Fibroblast of lung (primary cell): ENCODE data around the gene SMARCA2.

Experiments used
- CTCF ChIP-seq, 2 donors: IDR thresholded peaks in 1 of 2; conservative IDR thresholded peaks in 1 of 2; 1 replicate in 1 of 2; 2 replicates in 1 of 2; pipeline ENCODE4 v1.5.1; 2011 to 2012; ENCODE audit warnings: low read length in 2 of 2, control low read depth in 1 of 2, inconsistent platforms in 1 of 2, low read depth in 1 of 2, mild to moderate bottlenecking in 1 of 2
- EZH2 ChIP-seq: IDR thresholded peaks from 2 replicates; pipeline ENCODE4 v1.5.1; 2012; ENCODE audit warnings: low read length, control low read depth, mild to moderate bottlenecking; ENCODE audit errors: missing control alignments

GRCh38 chr9:2214707-2215106 lies 199.6 kb downstream of the SMARCA2 start:
- TF ChIP-seq CTCF (conservative IDR thresholded peaks at IDR 0.05 in 1 of 2, IDR thresholded peaks at IDR 0.05 in 1 of 2; ENCODE audit: low read depth in 1 of 2, low read length in 2 of 2) (no peak), EZH2 (no peak)
